Central memory CD8-positive, alpha-beta T cell (primary cell): ENCODE data around the gene OTULIN.
A peak's percentile ranks its signal among the peaks of the same experiment; 100 is the strongest.

Source experiments
- ATAC-seq: fragments of 150-1000 bp; cut with Tn5 transposase; replicated peaks from 2 replicates; pipeline ENCODE4 v1.10.0; 2022; ENCODE audit warnings: mild to moderate bottlenecking, moderate FRiP score, moderate number of reproducible peaks; ENCODE audit not compliant: poor library complexity, severe bottlenecking; ENCODE audit errors: extremely low read depth
- DNase-seq, 2 donors: peaks; one replicate each; pipeline ENCODE4 v3.0.0; 2021; ENCODE audit warnings: low spot score in 2 of 2
- H3K27ac Mint-ChIP-seq: one replicate; pipeline ENCODE4 v1.8.0; 2022; ENCODE audit warnings: low read depth, mild to moderate bottlenecking, moderate library complexity, mixed read lengths
- H3K27me3 Mint-ChIP-seq: one replicate; pipeline ENCODE4 v1.8.0; 2022; ENCODE audit warnings: mixed read lengths
- H3K36me3 Mint-ChIP-seq: one replicate; pipeline ENCODE4 v1.8.0; 2022; ENCODE audit warnings: mild to moderate bottlenecking, moderate library complexity, mixed read lengths; ENCODE audit not compliant: insufficient read depth
- H3K4me1 Mint-ChIP-seq: one replicate; pipeline ENCODE4 v1.8.0; 2022; ENCODE audit warnings: mixed read lengths
- H3K4me3 Mint-ChIP-seq: one replicate; pipeline ENCODE4 v1.8.0; 2022; ENCODE audit warnings: mild to moderate bottlenecking, moderate library complexity, mixed read lengths
- H3K9me3 Mint-ChIP-seq: one replicate; pipeline ENCODE4 v1.8.0; 2022; ENCODE audit warnings: mixed read lengths

Gene OTULIN

DNA sequence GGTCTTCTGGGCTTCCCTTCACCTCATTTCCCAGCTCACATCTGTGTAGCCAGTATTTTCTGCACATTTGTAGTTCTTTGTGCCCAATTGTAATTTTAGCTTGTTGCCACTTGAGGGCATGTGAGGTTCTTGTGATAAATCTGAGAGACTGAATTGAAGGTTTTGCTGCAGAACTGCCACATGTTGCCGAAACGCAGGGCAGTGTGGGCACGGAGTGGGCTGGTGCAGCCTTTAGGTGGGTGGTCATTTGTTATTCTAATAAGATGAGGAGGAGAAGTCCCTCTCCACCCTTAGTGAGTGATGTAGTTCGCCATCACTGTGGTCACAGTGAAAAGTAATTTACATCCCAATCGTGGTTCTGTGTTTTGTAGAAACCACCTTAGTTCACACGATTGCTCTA is 21.2 kb downstream of the OTULIN start:
- peak overlapping the region; percentile 63 for H3K4me3 Mint-ChIP-seq
- DNase-seq (peak in 1 of 2 donors; percentile 39), ATAC-seq (peak; percentile 73)

DNA sequence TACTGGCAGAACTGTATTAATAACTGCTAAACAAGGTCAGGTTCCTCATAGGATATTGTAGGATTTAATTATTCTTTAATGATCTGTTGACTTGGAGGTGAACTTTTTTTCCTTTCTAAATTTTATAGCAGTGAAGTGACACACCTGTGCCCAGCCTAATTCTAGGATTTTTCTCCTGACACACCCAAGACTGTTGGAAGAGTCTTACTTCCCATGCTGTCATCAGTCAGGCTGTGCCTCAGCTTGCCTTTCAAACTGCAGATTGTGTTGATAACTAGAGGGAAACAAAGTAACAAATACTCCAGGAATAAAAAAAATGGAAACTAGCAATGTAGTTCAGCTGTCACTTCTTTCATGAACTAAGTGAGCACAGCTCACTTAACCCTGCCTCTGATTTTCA is 22.0 kb downstream of the OTULIN start:
- DNase-seq = no peak
- no peaks in the 10 kb centered on the region for H3K27me3 Mint-ChIP-seq
- no peak overlapping the region for H3K27ac Mint-ChIP-seq
- peaks cover 17% of the 10 kb centered on the region for H3K4me1 Mint-ChIP-seq
- no peaks in the 10 kb centered on the region for H3K9me3 Mint-ChIP-seq
- no peak for ATAC-seq
- H3K36me3 Mint-ChIP-seq = peaks cover 79% of the 10 kb centered on the region
- no peak overlapping the region for H3K4me3 Mint-ChIP-seq

More for the DNA sequence above, 21.2 kb downstream of the OTULIN start:
- no peaks in the 10 kb centered on the region for H3K9me3 Mint-ChIP-seq
- peak overlapping the region; percentile 80 for H3K27ac Mint-ChIP-seq
- H3K4me1 Mint-ChIP-seq = peaks cover 17% of the 10 kb centered on the region
- no peaks in the 10 kb centered on the region for H3K27me3 Mint-ChIP-seq
- H3K36me3 Mint-ChIP-seq = peaks cover 78% of the 10 kb centered on the region

DNA sequence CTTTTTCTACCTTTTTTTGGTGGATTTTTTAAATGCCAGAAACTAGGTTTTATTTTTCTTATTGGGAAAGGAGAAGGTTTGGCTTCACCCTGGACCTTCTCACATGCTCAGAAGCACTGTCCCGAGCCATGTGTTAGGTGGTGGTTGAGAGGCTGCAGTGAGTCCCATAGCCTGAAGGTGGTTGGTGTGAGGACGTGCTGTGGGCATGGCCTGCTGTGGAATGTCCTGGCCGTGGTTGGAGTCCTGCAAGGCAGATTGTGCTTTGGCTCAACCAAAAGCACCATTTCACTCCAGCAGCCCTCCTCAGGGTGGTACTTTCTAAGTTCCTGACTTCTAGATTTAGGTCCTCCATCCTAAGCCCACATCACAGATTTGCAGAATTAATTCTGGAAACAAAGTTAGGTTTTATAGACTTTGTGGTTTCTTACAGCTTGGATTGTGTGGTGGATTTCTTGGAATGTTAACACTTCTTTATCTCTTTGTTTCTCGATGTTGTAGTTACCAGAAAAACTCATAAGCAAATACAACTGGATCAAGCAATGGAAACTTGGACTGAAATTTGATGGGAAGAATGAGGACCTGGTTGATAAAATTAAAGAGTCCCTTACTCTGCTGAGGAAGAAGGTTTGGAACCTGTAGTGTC is 22.6 kb downstream of the OTULIN start:
- no peaks in the 10 kb centered on the region for H3K27me3 Mint-ChIP-seq
- H3K36me3 Mint-ChIP-seq = peaks cover 80% of the 10 kb centered on the region
- peaks cover 17% of the 10 kb centered on the region for H3K4me1 Mint-ChIP-seq
- H3K27ac Mint-ChIP-seq = no peak overlapping the region
- H3K4me3 Mint-ChIP-seq = no peak overlapping the region
- DNase-seq (no peak), ATAC-seq (no peak)
- H3K9me3 Mint-ChIP-seq = no peaks in the 10 kb centered on the region

DNA sequence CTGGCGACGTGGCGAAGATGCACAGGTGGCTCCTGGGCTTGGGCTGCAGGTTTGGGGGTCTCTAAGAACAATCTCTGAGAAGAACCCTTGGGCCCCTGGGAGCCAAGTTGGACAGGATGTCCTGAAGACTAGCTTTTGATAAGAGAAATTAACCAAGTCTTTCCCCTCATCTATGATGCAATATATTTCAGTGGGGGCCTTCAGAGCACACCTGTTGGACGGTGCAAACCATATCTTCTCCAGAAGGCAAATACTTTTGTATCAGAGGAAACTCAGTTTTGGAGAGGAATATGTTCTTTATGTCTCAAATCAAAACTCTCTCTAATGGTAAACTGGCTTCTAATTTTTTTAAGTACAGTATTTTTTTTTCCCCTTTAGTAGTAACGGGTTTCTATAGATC is 28.6 kb downstream of the OTULIN start:
- Mint-ChIP-seq H3K36me3 (peaks cover 83% of the 10 kb centered on the region), H3K4me1 (peaks cover 23% of the 10 kb centered on the region), H3K9me3 (no peaks in the 10 kb centered on the region), H3K27me3 (no peaks in the 10 kb centered on the region), H3K27ac (peak overlapping the region; percentile 36), H3K4me3 (no peak overlapping the region)
- ATAC-seq = no peak
- DNase-seq = no peak

DNA sequence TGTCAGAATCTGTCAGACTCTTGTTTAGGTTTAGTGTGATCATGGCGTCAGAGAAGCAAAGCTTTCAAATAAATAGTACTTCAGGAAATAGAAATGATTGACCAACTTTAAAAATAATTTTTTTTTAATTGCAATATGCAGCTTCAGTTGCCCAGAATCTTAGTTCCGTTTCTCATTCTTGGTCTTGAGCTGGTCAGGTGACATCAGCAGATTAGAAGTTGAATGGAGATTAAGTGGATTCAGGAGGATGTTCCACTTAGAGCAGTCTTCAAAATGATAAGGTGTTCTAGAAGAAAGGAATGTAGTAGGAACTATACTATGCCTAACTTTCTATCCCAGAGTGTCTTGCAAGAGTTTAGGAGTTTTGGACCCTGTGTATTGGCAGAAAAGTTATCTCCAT is 30.6 kb downstream of the OTULIN start:
- Mint-ChIP-seq H3K4me3 (no peak overlapping the region), H3K4me1 (peaks cover 30% of the 10 kb centered on the region), H3K36me3 (peaks cover 79% of the 10 kb centered on the region), H3K27ac (peak overlapping the region; percentile 54), H3K9me3 (no peaks in the 10 kb centered on the region), H3K27me3 (no peaks in the 10 kb centered on the region)
- ATAC-seq = no peak
- no peak for DNase-seq

DNA sequence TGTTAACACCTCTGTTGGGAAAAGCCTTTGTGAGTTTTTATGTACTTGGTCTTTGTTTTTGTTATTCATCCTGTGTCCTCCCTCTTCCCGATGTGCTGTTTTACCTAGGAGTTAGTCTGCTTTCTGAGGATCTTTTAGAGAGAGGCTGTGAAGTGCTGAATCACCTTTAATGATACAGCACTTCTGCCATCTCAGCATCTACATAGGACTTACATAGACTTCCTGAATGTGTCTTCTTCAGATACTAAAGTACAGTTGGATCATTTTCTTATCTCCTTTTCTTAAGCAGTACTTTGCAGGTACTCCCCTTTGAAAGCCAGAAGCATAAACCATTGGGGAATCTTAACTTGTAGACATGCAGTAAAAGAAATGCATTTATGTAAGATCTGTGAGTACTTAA is 31.5 kb downstream of the OTULIN start:
- Mint-ChIP-seq H3K4me1 (peaks cover 35% of the 10 kb centered on the region), H3K36me3 (peaks cover 70% of the 10 kb centered on the region), H3K27ac (peak overlapping the region; percentile 54), H3K9me3 (no peaks in the 10 kb centered on the region), H3K4me3 (no peak overlapping the region), H3K27me3 (no peaks in the 10 kb centered on the region)
- DNase-seq = no peak
- no peak for ATAC-seq

DNA sequence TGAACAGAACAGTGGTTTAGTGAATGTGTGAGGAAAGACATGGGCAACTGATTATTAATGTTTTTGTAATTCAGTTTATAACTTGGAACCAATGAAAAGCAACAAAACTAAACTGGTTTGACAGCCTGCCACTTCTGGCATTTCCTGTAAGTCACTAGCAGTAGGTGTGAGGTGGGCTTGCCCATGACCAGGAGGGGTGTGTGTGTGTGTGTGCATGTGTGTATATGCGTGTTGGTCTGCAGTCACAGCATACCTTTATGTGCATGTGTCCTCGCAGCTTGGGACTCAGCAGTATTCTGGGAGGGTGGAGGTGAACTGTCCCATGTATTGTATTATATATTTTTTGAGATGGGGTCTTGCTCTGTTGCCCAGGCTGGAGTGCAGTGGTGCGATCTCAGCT is 32.3 kb downstream of the OTULIN start:
- H3K9me3 Mint-ChIP-seq = no peaks in the 10 kb centered on the region
- no peak for DNase-seq

DNA sequence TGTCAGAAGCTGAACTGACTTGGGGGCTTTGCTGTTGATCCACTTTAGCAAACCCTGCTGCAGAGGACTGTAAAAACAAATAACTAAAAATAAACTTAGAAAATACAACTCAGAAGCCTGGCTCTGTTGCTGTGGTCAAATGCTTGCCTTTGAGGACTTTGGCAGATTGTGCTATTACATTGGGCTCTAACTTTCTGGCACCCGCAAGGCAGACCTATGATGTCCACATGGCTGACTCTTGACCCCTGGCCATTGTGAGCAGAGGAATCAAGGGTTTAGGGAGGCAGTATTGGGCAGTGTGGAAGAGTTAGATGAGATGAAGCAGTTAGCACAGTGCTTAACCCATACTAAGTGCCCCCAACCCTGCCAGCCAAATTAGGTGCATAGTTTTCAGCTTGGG is 34.0 kb downstream of the OTULIN start:
- DNase-seq = no peak
- no peak for ATAC-seq
- no peaks in the 10 kb centered on the region for H3K9me3 Mint-ChIP-seq
- peak overlapping the region; percentile 46 for H3K27ac Mint-ChIP-seq
- H3K4me3 Mint-ChIP-seq = no peak overlapping the region
- peaks cover 59% of the 10 kb centered on the region for H3K4me1 Mint-ChIP-seq
- H3K36me3 Mint-ChIP-seq = peaks cover 54% of the 10 kb centered on the region
- no peaks in the 10 kb centered on the region for H3K27me3 Mint-ChIP-seq

More for the DNA sequence above, 32.3 kb downstream of the OTULIN start:
- Mint-ChIP-seq H3K27me3 (no peaks in the 10 kb centered on the region), H3K4me3 (no peak overlapping the region), H3K27ac (peak overlapping the region; percentile 54), H3K4me1 (peaks cover 43% of the 10 kb centered on the region), H3K36me3 (peaks cover 67% of the 10 kb centered on the region)
- ATAC-seq = no peak

DNA sequence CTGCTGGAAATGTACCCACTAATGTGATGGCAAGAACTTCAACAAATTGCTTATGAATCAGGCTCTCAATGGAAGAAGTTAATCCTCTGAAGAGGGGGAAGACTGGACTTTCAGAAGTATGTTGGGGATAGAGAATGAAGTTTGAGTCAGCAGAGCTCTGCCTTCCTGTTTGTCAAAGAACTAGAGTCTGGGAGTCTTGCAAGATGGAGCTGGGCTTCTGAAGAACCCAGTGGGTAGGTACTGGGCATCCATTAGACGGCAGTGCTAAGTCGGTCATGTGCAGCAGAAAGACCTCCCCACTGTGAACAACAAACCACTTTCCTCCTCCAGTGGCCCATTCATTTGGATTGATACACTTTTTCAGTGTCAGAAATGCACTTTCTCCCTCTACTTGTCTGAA is 34.6 kb downstream of the OTULIN start:
- Mint-ChIP-seq H3K36me3 (peaks cover 51% of the 10 kb centered on the region), H3K4me3 (no peak overlapping the region), H3K27me3 (no peaks in the 10 kb centered on the region), H3K9me3 (no peaks in the 10 kb centered on the region), H3K4me1 (peaks cover 59% of the 10 kb centered on the region), H3K27ac (no peak overlapping the region)
- ATAC-seq (no peak), DNase-seq (no peak)

DNA sequence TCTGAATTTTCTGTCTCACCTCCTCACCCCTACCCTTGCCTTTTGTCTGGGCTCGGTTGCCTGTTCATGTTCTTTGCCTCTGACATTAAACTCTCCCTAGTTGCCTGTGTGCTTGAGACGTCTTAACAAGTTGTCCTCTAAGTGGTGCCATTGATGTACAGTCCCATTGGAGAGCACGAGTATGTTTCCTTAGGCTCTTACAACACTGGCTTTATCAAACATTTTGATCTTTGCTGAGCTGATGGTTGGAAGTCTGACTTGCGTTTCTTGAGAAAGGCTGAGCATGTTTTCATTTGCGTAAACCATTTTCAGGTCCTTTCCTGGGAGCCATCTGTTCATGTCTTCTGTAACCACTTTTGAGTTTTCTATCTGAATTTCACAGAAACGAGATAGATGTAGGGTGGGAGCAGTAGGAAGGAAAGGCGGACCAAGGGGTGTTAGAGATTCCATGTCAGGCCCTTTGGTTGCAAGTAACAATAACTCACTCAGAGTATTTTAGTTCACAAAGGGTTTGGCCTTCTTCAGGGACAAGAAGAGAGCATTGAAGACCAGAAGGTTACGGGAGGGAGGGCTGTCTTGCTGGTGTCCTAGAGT is 35.4 kb downstream of the OTULIN start:
- no peak overlapping the region for H3K27ac Mint-ChIP-seq
- DNase-seq (no peak), ATAC-seq (no peak)
- H3K4me3 Mint-ChIP-seq = no peak overlapping the region
- H3K9me3 Mint-ChIP-seq = no peaks in the 10 kb centered on the region
- peaks cover 65% of the 10 kb centered on the region for H3K4me1 Mint-ChIP-seq
- H3K27me3 Mint-ChIP-seq = no peaks in the 10 kb centered on the region
- peaks cover 49% of the 10 kb centered on the region for H3K36me3 Mint-ChIP-seq

DNA sequence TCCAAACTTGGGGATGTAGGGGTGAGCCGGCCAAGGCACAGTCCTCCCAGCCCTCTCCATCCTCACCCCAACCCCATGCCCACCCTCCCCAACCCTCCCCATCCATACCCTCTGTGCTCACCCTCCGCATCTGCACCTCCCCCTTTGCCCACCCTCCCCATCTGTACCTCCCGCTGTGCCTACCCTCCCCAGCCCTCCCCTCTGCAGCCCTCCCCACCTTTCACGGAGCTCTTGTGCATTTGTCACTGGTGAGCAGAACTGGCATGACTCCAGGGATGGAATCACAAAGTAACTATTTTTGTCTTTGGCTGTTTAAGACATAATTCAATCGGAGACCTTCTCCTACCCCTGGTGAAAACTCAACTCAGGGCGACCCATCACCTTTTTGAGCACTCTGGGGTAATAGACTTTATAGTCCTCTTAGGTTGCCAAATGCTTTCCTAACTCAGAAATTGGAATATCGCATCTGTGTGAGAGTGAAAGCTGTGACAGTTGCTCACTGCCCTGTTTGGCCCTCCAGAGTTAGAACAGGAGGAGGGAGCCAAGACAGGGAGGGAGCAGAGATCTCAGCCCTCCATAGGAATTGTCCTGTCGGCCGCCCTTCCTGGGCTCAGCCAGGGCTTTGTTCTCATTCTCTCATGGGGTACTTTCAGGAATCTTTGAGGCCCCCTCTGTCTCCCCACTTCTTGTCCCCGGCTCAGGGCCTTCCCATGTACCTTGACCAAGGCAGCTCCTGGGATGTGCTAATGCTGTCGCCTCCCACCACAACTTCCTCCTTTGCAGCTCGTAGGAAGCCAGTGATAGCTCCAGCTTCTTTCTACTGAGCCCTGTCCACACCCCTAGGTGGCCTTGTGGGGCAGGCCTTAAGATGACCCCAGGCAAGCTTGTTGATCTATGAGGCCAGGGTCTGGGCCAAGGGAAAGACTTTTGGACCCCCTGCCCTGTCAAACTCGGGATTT is 36.2 kb downstream of the OTULIN start:
- no peak for DNase-seq
- peaks cover 67% of the 10 kb centered on the region for H3K4me1 Mint-ChIP-seq
- H3K9me3 Mint-ChIP-seq = no peaks in the 10 kb centered on the region
- H3K27ac Mint-ChIP-seq = peak overlapping the region; percentile 98
- H3K4me3 Mint-ChIP-seq = no peak overlapping the region
- ATAC-seq = peak; percentile 27
- H3K27me3 Mint-ChIP-seq = no peaks in the 10 kb centered on the region
- H3K36me3 Mint-ChIP-seq = peaks cover 45% of the 10 kb centered on the region

DNA sequence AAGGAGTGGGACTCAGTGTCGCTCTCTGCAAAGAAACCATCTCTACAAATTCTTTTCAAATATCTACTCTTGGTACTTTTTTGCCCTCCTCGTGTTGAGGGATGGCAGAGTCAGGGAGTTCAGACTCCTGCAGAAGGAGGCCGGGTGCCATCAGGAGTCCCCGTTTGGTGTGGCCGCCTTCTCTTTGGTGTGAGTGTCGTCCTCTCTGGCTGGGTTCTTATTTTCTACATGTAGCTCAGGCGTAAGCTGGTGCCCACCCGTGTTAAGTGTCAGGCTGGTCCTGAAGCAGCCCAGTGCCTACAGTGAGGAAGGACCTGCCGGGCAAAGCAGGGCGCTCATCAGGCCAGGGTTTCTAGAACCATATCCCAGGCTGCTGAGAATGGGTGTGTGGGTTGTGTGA is 37.0 kb downstream of the OTULIN start:
- H3K4me1 Mint-ChIP-seq = peaks cover 67% of the 10 kb centered on the region
- DNase-seq = no peak
- H3K4me3 Mint-ChIP-seq = no peak overlapping the region

More for the DNA sequence above, 37.0 kb downstream of the OTULIN start:
- Mint-ChIP-seq H3K9me3 (no peaks in the 10 kb centered on the region), H3K36me3 (peaks cover 39% of the 10 kb centered on the region), H3K27ac (peak overlapping the region; percentile 98), H3K27me3 (no peaks in the 10 kb centered on the region)
- no peak for ATAC-seq
